HPDE6-E6E7 (cell line): ENCODE measurements around the gene NMT1.
"Not testable (repeated sequence)": the region's sequence is repeated elsewhere in the genome, so short reads cannot be mapped to it uniquely, and the experiment has no call there.

Source experiments
- DNase-seq: peaks from one replicate; pipeline ENCODE4 v3.0.0; 2011; ENCODE audit warnings: missing footprints; ENCODE audit errors: extremely low spot score

Gene NMT1

DNA sequence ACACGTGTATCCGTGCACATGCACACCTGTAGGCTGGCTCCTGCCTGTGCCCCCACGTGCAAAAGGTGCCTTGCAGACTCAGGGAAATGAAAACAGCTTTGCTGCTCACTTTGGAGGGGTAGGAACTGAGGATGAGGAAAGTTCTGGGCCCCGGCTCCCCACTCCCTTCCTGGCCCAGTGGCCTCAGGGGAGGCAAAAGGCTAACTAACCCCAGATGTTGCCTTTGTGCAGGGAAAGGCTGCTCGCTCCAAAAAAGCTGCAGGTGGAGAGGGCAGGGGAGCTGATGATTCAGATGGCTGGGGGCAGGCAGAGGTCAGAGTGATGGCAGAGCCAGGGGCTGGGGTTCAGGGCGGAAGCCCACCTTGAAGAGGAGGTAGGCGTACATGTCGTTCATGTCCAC is 58.8 kb downstream of the NMT1 start:
- no peak for DNase-seq

GRCh38 chr17:45120558-45120957 is 59.4 kb downstream of the NMT1 start:
- no peak for DNase-seq

DNA sequence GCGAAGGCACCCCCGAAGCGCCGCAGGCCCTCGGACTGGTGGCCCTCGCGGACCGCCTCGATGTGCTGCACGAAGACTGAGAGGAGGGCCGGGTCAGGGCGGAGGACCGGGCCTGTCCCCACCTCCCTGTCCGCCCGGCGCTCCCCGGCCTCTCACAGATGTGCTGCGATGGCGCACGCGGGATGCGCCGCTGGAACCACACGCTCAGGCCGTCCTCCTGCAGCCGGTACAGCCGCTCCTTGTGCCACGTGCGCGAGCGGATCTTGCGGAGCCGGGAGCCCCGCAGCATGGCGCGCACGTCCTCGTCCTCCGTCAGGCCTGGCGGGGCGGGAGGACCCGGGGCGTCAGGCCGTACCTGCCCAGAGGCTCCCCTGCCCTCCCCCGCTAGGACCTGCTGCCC is 59.9 kb downstream of the NMT1 start:
- no peak for DNase-seq

DNA sequence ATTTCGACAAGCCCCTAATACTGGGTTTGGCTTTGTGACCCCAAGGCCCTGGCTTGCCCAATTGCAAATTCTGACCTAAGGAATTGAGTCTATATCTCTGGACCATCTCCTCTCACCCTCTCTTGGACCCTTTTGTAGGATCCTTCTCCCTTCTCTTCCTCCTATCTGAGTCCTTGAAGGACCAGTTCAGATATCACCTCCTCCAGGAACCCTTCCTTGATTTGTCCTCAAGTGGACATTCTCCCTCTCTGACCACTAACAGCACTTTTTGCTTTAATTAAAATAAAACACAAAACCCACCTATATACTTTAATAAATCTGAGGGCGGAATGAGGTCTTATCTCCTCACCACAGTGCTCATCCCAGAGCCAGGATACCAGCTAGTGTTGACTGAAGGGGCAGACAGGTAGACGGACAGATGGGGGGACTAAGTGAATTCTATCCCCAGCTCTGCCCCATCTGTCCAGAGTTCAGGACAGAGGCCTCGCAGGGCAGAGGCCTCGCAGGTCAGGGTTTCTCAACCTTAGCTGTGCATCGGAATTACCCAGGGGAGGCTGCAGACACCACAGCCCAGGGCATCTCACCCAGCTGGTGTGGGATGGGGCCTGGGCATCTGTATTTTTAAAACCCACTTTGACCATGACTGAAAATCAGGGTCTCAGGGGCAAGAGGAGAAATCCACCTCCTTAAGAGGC is 62.1 kb downstream of the NMT1 start:
- DNase-seq: no peak

DNA sequence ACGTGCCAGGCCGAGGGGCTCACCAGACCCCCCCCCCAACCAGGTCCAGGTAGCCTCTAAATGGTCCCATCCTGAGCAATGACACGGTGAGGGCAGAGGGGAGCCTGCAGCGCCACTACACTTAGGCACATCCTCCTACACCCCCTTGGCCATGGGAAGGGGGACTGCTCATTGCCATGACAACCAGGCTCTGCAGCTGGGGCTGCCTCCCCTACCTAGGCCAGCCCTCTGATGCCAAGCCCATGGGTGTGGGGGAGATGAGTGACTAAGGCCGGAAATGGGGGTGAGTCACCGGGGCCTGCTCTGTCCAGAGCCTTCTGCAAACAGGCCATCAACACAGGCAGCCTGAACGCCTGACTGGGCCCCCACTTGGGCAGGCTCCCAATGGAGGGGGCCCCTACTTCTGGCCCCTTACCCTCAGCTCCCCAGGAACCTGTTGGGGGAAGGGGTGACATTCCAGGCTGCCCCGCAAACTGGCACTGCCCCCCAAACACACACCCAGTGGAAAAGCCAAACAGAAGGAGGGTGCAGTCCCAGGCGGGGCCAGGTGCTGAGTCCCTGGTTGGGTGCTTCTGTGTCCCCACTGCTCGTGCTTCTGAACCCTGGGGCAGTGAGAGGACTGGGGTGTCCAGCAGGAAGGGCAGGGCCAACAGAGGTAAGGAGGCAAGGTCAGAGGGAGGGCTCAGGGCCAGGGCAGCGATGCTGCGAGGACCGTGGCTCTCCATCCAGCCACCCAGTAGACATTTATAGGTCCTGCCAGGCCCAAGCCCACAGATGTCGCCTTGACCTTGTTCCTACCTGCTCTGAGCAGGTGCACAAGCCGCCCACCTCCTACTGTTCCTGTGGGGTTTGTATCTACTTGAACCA is 63.0 kb downstream of the NMT1 start:
- peak; percentile 95 for DNase-seq

GRCh38 chr17:45124797-45125122 is 63.6 kb downstream of the NMT1 start:
- DNase-seq: not testable (repeated sequence)

GRCh38 chr17:45125509-45125908 is 64.4 kb downstream of the NMT1 start:
- DNase-seq: no peak

- no peak for DNase-seq
Observed at GRCh38 chr17:45127207-45127547, 66.1 kb downstream of the NMT1 start.

DNA sequence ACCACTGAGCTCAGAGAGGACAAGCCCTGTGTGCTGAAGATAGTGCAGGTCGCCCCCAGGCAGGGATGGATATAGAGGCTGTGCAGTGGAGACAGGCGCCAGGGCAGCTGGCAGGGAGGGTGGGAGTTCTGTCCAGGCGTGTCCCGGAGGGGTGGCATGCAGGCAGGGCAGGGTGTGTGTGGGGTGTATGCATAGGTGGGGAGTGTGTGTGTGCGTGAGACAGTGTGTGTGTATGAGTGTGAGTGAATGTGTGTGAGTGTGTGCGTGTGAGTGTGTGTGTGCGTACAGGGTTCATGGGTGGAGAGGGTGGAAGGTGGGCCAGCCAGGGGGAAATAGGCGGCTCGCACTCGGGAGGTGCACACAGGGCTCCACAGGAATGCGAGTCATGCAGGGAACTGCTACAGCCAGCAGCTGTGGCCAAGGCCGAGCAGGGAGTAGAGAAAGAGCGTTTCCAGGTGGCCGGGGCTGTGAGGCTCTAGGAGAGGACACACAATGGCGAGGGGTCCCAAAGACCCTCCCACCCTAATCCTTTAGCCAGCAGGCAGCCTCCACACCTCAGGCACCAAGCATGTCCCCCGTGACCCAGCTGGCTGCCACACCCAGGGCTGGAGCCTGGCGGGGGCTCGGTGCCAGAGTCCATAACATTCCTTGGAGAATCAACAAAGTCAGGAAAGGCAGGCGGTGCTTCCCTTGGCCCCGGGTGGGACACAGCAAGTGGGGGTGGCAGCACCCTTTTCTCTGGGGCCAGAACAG is 66.6 kb downstream of the NMT1 start:
- DNase-seq: no peak

GRCh38 chr17:45128331-45128730 is 67.2 kb downstream of the NMT1 start:
- DNase-seq: no peak

DNA sequence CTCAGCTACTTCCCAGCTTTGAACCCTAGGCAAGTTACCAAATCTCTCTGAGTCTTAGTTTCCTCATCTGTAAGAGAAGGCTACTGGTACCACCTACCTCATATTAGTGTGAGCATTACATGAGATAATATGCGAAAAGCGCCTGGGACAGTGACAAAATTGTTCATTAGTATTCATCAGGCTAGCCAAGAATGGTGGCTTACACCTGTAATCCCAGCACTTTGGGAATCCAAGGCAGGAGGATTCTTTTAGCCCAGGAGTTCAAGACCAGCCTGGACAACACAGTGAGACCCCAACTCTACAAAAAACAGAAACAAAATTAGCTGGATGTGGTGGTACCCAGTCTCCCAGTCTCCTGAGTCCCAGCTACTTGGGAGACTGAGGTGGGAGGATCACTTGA is 67.9 kb downstream of the NMT1 start:
- DNase-seq: no peak

DNA sequence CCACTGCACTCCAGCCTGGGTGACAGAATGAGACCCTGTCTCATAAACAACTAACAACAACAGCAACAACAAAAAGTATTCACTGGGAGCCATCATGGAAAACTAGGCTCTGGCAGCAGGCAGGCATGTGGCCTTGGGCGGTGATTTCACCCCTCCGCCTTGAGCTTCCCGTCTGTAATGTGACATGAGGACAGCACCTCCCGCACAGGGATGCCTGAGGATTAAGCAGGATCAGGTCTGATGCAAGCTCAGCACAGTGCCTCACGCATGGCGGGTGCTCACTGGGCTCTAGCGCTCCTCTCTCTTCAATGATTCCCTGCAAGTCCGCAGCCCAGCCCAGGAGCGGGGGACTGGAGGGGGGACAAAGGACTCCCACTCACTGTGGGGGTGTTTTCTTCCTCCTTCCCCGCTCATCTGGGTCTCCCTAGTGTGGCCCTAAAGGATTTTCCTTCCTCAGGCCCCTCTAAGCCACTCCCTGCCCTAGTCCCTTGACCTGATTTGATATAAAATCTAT is 68.4 kb downstream of the NMT1 start:
- no peak for DNase-seq

DNA sequence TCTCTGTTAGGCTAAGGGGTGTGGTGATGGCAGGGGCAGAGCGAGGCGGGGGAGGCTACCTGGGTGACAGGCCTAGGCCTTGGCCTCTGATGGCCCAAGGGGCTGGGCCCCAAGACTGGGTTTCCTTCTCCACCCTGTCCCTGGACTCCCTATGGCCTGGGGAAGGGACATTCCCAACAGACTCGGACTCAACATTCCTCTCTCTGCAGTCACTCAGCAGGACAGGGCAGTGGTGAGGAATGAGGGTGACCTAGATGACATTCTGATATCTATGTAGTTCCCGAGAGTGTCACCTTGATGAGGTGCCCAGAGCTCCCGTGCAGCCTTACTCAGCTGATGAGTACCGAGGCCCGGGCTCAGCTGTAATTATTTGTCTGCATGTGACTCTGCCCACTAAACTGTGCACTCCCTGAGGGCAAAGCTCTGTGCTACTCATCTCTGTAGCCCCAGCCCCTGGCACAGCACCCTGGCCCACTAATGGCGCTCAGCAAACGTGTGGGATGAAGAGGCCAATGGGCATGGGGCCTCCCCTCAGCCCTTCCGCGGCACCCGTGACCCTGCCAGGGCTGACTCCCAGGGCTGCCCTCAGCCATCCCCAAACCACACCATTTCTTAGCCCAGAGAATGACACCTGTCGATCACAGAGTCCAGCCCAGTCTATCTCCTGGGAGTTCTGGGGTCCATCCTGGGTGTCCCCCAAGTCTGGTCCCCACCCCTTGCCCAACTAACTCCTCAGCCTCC is 69.0 kb downstream of the NMT1 start:
- DNase-seq: no peak

DNA sequence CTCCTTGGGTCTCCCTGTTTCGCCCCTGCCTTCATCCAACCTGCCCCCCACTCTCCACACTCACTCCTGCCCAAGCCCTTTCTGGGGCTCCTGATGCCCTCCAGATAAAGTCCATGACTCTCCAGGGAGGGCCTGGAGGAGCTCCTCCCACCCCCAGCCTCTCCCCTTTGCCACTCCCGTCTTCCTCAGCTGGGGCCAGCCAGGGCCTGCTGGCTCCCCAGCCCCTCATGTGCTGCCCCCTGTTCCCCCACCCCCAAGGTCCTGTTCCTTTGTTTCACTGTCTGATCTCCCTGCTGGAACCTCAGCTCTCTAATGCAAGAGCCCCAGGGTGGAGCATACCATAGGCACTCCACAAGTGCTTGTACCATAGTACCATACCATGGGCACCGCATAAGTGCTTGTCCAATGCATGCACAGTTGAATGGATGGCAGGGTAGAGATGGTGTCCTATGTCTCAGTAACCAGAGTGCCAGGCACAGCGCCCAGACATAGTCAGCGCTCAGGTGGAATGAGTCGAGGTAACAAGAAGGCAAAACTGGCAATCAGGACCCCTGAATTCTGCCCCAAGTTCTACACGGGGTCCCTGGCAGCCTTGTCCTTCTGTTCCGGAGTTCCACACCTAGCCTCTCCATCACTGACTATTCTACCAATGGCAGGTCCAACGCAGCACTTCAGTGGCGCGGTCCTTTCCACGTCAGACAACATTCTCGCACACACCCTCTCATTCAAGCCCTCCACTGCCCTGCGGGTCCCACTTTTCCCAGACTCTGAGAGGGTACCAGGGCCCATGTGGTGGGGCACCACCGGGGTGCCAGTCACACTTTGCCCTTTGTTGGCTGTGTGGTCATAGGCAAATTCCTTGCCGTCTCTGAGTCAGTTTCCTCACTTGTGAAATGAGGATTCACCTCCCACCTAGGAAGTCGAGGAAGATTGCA is 69.8 kb downstream of the NMT1 start:
- DNase-seq: no peak

GRCh38 chr17:45131616-45132319 is 70.7 kb downstream of the NMT1 start:
- DNase-seq: no peak

GRCh38 chr17:45132320-45132571 is 71.1 kb downstream of the NMT1 start, which contains the start of gene PLCD3:
Gene PLCD3, minus strand, starts transcription at chr17:45132515. Its CDS starts 105 bp downstream, at chr17:45132410.
- DNase-seq: no peak

- peak; percentile 74 for DNase-seq
Observed at GRCh38 chr17:45132572-45133463, 71.7 kb downstream of the NMT1 start.

DNA sequence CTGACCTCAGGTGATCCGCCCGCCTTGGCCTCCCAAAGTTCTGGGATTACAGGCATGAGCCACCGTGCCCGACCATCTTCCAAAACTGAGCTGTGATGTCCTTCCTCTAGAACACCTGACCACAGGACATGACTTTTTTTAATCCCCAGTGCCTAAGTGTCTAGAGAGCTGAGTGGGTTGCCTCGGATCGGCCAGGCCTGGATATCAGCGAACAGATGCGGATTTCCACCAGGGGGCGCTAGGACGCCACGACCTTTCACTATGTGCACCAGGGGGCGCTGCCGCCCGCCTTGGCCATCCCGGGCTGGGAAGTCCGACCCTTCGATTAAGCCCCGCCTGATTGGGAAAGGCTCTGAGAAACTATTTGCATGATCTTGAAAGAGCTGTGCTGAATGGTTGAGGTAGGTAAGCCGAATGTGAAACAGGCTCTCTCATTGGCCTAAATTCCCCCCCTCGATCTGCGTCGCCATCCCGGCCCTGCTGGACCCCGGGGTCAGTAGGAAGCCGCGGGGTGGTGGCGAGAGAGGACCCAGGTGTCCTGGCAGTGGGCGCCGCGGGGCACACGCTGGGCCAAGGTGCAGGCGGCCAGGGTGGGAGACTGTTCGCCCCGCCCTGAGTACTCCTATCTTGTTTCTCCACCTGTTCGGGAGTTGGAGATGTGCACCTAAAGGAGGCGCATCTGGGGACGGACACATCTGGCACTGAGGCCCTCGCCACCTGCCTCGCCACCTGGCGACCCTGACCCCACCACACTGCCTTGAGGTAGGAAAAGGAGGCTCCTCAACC is 74.3 kb downstream of the NMT1 start, which contains the start of gene ACBD4:
Gene ACBD4 (plus strand): TSS at position 496 of the 786 bp plus-strand sequence. CDS start 458 bp downstream, outside the sequence.
- DNase-seq: peak; percentile 97
